ENCODE measurements around the gene ARSD. TPM values are rescaled to one million over a fixed set of nuclear protein-coding genes. Genes with fewer than 3 reads are reported as not detected.
"Not testable (repeated sequence)": the region's sequence is repeated elsewhere in the genome, so short reads cannot be mapped to it uniquely, and the experiment has no call there.

The ARSD gene
- total and polyA plus RNA-seq, 4 donors, result 1.9 to 23.3 (median 16.3) TPM

GRCh38 chrX:2890536-2891460, 38.3 kb downstream of the ARSD start:
- H3K36me3 ChIP-seq (ENCODE audit: control insufficient read depth in 1 of 2, insufficient read depth in 2 of 2, low read length in 1 of 2); H3K9me3 ChIP-seq (ENCODE audit: control insufficient read depth, low read length); DNase-seq; intact Hi-C loops (cut with DNase I); ATAC-seq (ENCODE audit: low FRiP score); H3K27ac ChIP-seq (ENCODE audit: low read depth in 1 of 2, low read length in 2 of 2); H3K4me1 ChIP-seq (ENCODE audit: control insufficient read depth in 1 of 2, insufficient read depth in 2 of 2, low read length in 2 of 2); H3K27me3 ChIP-seq (ENCODE audit: control insufficient read depth in 1 of 2, insufficient read depth in 2 of 2, low read length in 1 of 2); H3K4me3 ChIP-seq (ENCODE audit: low read length in 2 of 2): not testable (repeated sequence)
- WGBS, 2 donors, result 69 to 86% methylated on average over 18 to 20 of the region's 22 CpGs

- H3K27ac ChIP-seq (ENCODE audit: low read depth in 1 of 2, low read length in 2 of 2); DNase-seq; H3K9me3 ChIP-seq (ENCODE audit: control insufficient read depth, low read length); H3K27me3 ChIP-seq (ENCODE audit: control insufficient read depth in 1 of 2, insufficient read depth in 2 of 2, low read length in 1 of 2); ATAC-seq (ENCODE audit: low FRiP score); H3K4me1 ChIP-seq (ENCODE audit: control insufficient read depth in 1 of 2, insufficient read depth in 2 of 2, low read length in 2 of 2); H3K36me3 ChIP-seq (ENCODE audit: control insufficient read depth in 1 of 2, insufficient read depth in 2 of 2, low read length in 1 of 2); intact Hi-C loops (cut with DNase I): not testable (repeated sequence)
- 24 to 27% methylated on average over 15 of the region's 15 CpGs for WGBS, 2 donors
- peak overlapping the region; percentile 69 to 82 for H3K4me3 ChIP-seq (ENCODE audit: low read length in 2 of 2)
Measured at GRCh38 chrX:2889706-2890490, 39.2 kb downstream of the ARSD start.

GRCh38 chrX:2889045-2889605, 40.0 kb downstream of the ARSD start:
- WGBS, 2 donors, result 18 to 31% methylated on average over 11 of the region's 11 CpGs
- no peaks in the 10 kb centered on the region for H3K4me1 ChIP-seq (ENCODE audit: control insufficient read depth in 1 of 2, insufficient read depth in 2 of 2, low read length in 2 of 2)
- DNase-seq, result no peak
- no peaks in the 10 kb centered on the region for H3K27me3 ChIP-seq (ENCODE audit: control insufficient read depth in 1 of 2, insufficient read depth in 2 of 2, low read length in 1 of 2)
- H3K36me3 ChIP-seq (ENCODE audit: control insufficient read depth in 1 of 2, insufficient read depth in 2 of 2, low read length in 1 of 2), result no peaks in the 10 kb centered on the region
- no peak overlapping the region for H3K27ac ChIP-seq (ENCODE audit: low read depth in 1 of 2, low read length in 2 of 2)
- intact Hi-C loops (cut with DNase I), result no loop called here
- ATAC-seq (ENCODE audit: low FRiP score), result no peak
- no peaks in the 10 kb centered on the region for H3K9me3 ChIP-seq (ENCODE audit: control insufficient read depth, low read length)
- peak overlapping the region; percentile 69 to 82 for H3K4me3 ChIP-seq (ENCODE audit: low read length in 2 of 2)

GRCh38 chrX:2888309-2888708, 40.8 kb downstream of the ARSD start:
- Histone ChIP-seq H3K36me3 (ENCODE audit: control insufficient read depth in 1 of 2, insufficient read depth in 2 of 2, low read length in 1 of 2) (no peaks in the 10 kb centered on the region), H3K4me3 (ENCODE audit: low read length in 2 of 2) (no peak overlapping the region), H3K9me3 (ENCODE audit: control insufficient read depth, low read length) (no peaks in the 10 kb centered on the region), H3K4me1 (ENCODE audit: control insufficient read depth in 1 of 2, insufficient read depth in 2 of 2, low read length in 2 of 2) (no peaks in the 10 kb centered on the region), H3K27me3 (ENCODE audit: control insufficient read depth in 1 of 2, insufficient read depth in 2 of 2, low read length in 1 of 2) (no peaks in the 10 kb centered on the region), H3K27ac (ENCODE audit: low read depth in 1 of 2, low read length in 2 of 2) (no peak overlapping the region)
- ATAC-seq (ENCODE audit: low FRiP score) (no peak), DNase-seq (no peak)
- intact Hi-C loops (cut with DNase I), result no loop called here
- 89 to 91% methylated on average over 7 of the region's 7 CpGs for WGBS, 2 donors

GRCh38 chrX:2883770-2884169, 45.4 kb downstream of the ARSD start:
- Histone ChIP-seq H3K4me1 (ENCODE audit: control insufficient read depth in 1 of 2, insufficient read depth in 2 of 2, low read length in 2 of 2) (no peaks in the 10 kb centered on the region), H3K27me3 (ENCODE audit: control insufficient read depth in 1 of 2, insufficient read depth in 2 of 2, low read length in 1 of 2) (no peaks in the 10 kb centered on the region), H3K4me3 (ENCODE audit: low read length in 2 of 2) (no peak overlapping the region), H3K27ac (ENCODE audit: low read depth in 1 of 2, low read length in 2 of 2) (no peak overlapping the region), H3K36me3 (ENCODE audit: control insufficient read depth in 1 of 2, insufficient read depth in 2 of 2, low read length in 1 of 2) (no peaks in the 10 kb centered on the region), H3K9me3 (ENCODE audit: control insufficient read depth, low read length) (no peaks in the 10 kb centered on the region)
- intact Hi-C loops (cut with DNase I), result no loop called here
- ATAC-seq (ENCODE audit: low FRiP score) (no peak), DNase-seq (no peak)
- 97% methylated on average over 14 of the region's 14 CpGs for WGBS, 2 donors

- H3K4me3 ChIP-seq (ENCODE audit: low read length in 2 of 2), result no peak overlapping the region
- H3K9me3 ChIP-seq (ENCODE audit: control insufficient read depth, low read length), result no peaks in the 10 kb centered on the region
- WGBS, 2 donors, result 91 to 94% methylated on average over 1 of the region's 1 CpG
- no peak overlapping the region for H3K27ac ChIP-seq (ENCODE audit: low read depth in 1 of 2, low read length in 2 of 2)
- no peak for DNase-seq
- H3K27me3 ChIP-seq (ENCODE audit: control insufficient read depth in 1 of 2, insufficient read depth in 2 of 2, low read length in 1 of 2), result no peaks in the 10 kb centered on the region
- H3K4me1 ChIP-seq (ENCODE audit: control insufficient read depth in 1 of 2, insufficient read depth in 2 of 2, low read length in 2 of 2), result no peaks in the 10 kb centered on the region
- intact Hi-C loops (cut with DNase I), result no loop called here
- no peak for ATAC-seq (ENCODE audit: low FRiP score)
- H3K36me3 ChIP-seq (ENCODE audit: control insufficient read depth in 1 of 2, insufficient read depth in 2 of 2, low read length in 1 of 2), result no peaks in the 10 kb centered on the region
Measured at GRCh38 chrX:2879670-2880069, 49.5 kb downstream of the ARSD start.

GRCh38 chrX:2878563-2878962, 50.6 kb downstream of the ARSD start:
- no peak overlapping the region for H3K4me3 ChIP-seq (ENCODE audit: low read length in 2 of 2)
- WGBS, 2 donors, result 81 to 87% methylated on average over 2 of the region's 2 CpGs
- no peak overlapping the region for H3K27ac ChIP-seq (ENCODE audit: low read depth in 1 of 2, low read length in 2 of 2)
- intact Hi-C loops (cut with DNase I), result no loop called here
- no peaks in the 10 kb centered on the region for H3K27me3 ChIP-seq (ENCODE audit: control insufficient read depth in 1 of 2, insufficient read depth in 2 of 2, low read length in 1 of 2)
- no peaks in the 10 kb centered on the region for H3K9me3 ChIP-seq (ENCODE audit: control insufficient read depth, low read length)
- H3K36me3 ChIP-seq (ENCODE audit: control insufficient read depth in 1 of 2, insufficient read depth in 2 of 2, low read length in 1 of 2), result no peaks in the 10 kb centered on the region
- no peaks in the 10 kb centered on the region for H3K4me1 ChIP-seq (ENCODE audit: control insufficient read depth in 1 of 2, insufficient read depth in 2 of 2, low read length in 2 of 2)
- ATAC-seq (ENCODE audit: low FRiP score) (no peak), DNase-seq (no peak)

- 75 to 88% methylated on average over 6 of the region's 6 CpGs for WGBS, 2 donors
- no peaks in the 10 kb centered on the region for H3K36me3 ChIP-seq (ENCODE audit: control insufficient read depth in 1 of 2, insufficient read depth in 2 of 2, low read length in 1 of 2)
Measured at GRCh38 chrX:2875798-2876399, 53.2 kb downstream of the ARSD start.

More at GRCh38 chrX:2875798-2876399, 53.2 kb downstream of the ARSD start:
- Histone ChIP-seq H3K27me3 (ENCODE audit: control insufficient read depth in 1 of 2, insufficient read depth in 2 of 2, low read length in 1 of 2) (no peaks in the 10 kb centered on the region), H3K4me3 (ENCODE audit: low read length in 2 of 2) (no peak overlapping the region), H3K9me3 (ENCODE audit: control insufficient read depth, low read length) (no peaks in the 10 kb centered on the region), H3K27ac (ENCODE audit: low read depth in 1 of 2, low read length in 2 of 2) (no peak overlapping the region), H3K4me1 (ENCODE audit: control insufficient read depth in 1 of 2, insufficient read depth in 2 of 2, low read length in 2 of 2) (no peaks in the 10 kb centered on the region)
- DNase-seq (no peak), ATAC-seq (ENCODE audit: low FRiP score) (no peak)
- intact Hi-C loops (cut with DNase I), result no loop called here
